ENCODE data around the gene LRRC45. TPM values are rescaled to one million over a fixed set of nuclear protein-coding genes. Genes with fewer than 3 reads are reported as not detected.

LRRC45 gene
- polyA plus RNA-seq, 1 experiment, result 3.4 TPM

DNA sequence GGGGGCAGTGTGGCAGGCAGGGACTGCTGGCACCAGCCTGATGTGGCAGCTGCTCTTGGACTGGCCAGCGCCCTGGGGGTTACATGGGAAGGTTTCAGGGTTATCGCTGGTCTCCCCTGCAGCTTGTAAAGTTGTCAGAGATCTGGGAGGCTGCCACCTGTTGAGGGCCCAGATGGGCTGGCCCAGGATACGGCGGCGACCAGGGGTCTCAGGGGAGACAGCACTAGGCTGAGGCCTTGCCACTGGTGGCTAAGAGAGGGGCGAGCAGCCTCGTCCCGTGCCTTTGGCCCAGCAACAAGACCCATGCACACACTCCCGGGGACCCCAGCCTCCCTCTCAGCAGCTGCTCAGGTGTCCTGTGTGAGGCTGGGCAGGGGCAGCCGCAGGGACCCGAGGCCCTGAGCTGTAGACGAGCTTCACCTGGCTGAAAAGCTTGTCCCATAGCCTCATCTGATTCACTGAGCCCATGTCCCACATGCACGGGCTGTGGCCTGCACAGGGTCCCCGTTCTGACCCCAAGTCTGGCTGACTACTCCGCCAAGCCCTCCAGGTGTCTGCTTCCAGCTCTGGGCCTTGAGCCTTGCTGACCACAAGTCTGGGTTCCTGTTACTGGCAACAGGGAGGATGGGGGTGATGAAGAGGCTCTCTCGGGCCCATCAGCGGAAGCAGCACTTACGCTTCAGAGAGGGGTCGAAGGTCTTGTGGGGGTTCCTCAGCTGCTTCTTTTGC, 36.3 kb downstream of the LRRC45 start:
- Histone ChIP-seq H3K4me3 (ENCODE audit: low read depth, low read length) (no peak overlapping the region), H3K27me3 (ENCODE audit: control insufficient read depth, insufficient read depth, low read length) (no peaks in the 10 kb centered on the region), H3K9me3 (ENCODE audit: control insufficient read depth, insufficient read depth, low read length) (no peaks in the 10 kb centered on the region; the same call in 1 of the 2 replicates), H3K27ac (ENCODE audit: low read depth, low read length) (no peak overlapping the region)
- DNase-seq (ENCODE audit: low read depth, low spot score), result no peak
- TF ChIP-seq, protein P1, sequence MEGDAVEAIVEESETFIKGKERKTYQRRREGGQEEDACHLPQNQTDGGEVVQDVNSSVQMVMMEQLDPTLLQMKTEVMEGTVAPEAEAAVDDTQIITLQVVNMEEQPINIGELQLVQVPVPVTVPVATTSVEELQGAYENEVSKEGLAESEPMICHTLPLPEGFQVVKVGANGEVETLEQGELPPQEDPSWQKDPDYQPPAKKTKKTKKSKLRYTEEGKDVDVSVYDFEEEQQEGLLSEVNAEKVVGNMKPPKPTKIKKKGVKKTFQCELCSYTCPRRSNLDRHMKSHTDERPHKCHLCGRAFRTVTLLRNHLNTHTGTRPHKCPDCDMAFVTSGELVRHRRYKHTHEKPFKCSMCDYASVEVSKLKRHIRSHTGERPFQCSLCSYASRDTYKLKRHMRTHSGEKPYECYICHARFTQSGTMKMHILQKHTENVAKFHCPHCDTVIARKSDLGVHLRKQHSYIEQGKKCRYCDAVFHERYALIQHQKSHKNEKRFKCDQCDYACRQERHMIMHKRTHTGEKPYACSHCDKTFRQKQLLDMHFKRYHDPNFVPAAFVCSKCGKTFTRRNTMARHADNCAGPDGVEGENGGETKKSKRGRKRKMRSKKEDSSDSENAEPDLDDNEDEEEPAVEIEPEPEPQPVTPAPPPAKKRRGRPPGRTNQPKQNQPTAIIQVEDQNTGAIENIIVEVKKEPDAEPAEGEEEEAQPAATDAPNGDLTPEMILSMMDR (IDR thresholded peaks at IDR 0.05; ENCODE audit: low read depth, low read length), result no peak
- ChIA-PET CTCF (no interaction called here), POLR2A (interaction anchor here (1.7 to 2.2 kb wide), 2 partner anchors 17 to 22 kb away, joined by 3 to 5 read pairs; partner anchors contain the start of gene DCXR)

DNA sequence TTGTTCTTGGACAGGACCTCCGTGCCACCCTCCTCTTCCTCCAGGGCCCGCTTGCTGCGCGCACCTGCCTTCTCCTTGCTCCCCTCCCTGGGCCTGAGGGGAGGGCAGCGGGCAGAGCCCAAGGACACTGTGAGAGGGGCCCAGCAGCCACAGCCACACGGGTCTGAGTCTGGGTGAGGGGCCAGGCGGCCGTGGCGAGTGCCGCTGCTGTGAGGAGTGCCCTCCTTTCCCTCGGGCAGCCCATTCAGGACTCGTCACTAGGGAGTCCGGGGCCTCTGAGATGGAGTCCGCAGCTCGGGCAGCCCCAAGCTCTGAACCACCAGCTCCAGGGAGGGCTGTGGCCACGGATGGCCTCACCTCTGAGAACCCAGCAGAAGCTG, 36.9 kb downstream of the LRRC45 start:
- Histone ChIP-seq H3K4me3 (ENCODE audit: low read depth, low read length) (no peak overlapping the region), H3K27me3 (ENCODE audit: control insufficient read depth, insufficient read depth, low read length) (no peaks in the 10 kb centered on the region), H3K9me3 (ENCODE audit: control insufficient read depth, insufficient read depth, low read length) (no peaks in the 10 kb centered on the region; the same call in 1 of the 2 replicates), H3K27ac (ENCODE audit: low read depth, low read length) (no peak overlapping the region)
- CTCF ChIA-PET, result no interaction called here
- POLR2A ChIA-PET, result interaction anchor here (1.7 to 2.2 kb wide), 2 partner anchors 17 to 22 kb away, joined by 3 to 5 read pairs; partner anchors contain the start of gene DCXR
- no peak for DNase-seq (ENCODE audit: low read depth, low spot score)
- TF ChIP-seq, protein P1 (IDR thresholded peaks at IDR 0.05; ENCODE audit: low read depth, low read length), result no peak

DNA sequence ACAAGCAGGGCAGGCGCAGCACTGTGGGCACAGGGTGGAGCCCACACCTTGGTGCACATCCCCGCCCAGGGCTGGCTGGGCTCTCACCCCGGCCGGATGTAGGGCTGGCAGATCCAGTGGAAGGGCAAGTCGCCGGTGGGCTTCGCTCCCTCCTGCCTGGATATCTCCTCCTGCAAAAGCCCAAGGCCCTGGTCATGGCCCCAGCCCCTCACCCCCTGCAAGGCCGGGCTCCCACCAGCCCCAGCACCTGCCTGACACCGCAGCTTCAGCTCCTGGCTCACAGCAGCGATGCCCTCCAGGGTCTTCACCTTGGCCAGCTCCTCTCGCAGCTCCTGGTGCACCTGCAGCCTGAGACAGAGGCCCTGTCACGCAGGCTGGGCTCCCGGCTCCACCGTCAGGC, 37.5 kb downstream of the LRRC45 start:
- TF ChIP-seq, protein P1 (IDR thresholded peaks at IDR 0.05; ENCODE audit: low read depth, low read length), result no peak
- H3K27ac ChIP-seq (ENCODE audit: low read depth, low read length), result no peak overlapping the region
- H3K27me3 ChIP-seq (ENCODE audit: control insufficient read depth, insufficient read depth, low read length), result no peaks in the 10 kb centered on the region
- H3K9me3 ChIP-seq (ENCODE audit: control insufficient read depth, insufficient read depth, low read length), result no peaks in the 10 kb centered on the region; the same call in 1 of the 2 replicates
- ChIA-PET POLR2A (interaction anchor here (0.7 to 2.2 kb wide), 3 partner anchors 16 to 38 kb away, joined by 3 to 5 read pairs (median 4); partner anchors contain the start of genes CENPX, DCXR and LRRC45), CTCF (no interaction called here)
- H3K4me3 ChIP-seq (ENCODE audit: low read depth, low read length), result no peak overlapping the region
- no peak for DNase-seq (ENCODE audit: low read depth, low spot score)

DNA sequence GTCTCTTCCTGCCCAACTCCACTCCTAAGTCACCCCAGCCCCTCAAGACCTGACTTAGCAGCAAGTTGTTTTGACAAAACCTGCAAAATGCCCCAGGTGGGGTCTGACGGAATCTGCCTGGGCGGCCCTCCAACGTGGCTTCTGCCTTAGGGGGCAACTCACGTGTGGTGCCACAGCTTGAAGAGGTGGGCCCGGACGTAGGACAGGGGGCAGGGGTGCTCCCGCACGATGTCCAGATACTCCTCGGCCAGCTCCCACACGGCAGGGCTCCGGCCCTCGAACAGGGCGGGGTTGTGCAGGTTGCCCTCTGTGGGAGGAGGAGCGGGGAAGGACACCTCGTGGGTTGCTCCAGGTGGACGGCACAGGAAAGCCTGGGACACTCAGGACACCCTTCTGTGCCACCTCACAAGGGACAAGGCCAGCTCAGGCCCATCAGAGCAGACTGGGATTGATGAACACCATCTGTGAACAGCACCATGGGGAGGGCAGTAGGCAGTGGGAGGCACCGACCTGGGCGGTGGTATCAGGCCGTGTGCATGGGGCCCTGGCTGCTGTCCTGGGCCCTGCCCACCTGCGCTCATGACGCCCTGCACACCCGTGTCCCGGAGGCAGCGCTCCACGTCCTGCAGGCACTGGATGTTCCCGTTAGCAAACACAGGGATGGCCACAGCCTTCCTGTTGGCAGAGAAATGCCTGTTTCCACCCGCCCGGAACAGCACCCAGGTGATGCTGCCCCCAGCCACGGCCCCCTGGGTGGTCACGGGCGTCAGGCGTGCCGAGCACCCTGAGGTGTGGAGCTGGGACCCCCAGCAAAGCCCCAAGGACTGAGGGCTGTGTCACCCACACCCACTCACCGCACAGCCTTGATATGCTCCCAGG, 38.2 kb downstream of the LRRC45 start:
- no peak for DNase-seq (ENCODE audit: low read depth, low spot score)
- no peaks in the 10 kb centered on the region; the same call in 1 of the 2 replicates for H3K9me3 ChIP-seq (ENCODE audit: control insufficient read depth, insufficient read depth, low read length)
- H3K4me3 ChIP-seq (ENCODE audit: low read depth, low read length), result no peak overlapping the region
- TF ChIP-seq, protein P1 (IDR thresholded peaks at IDR 0.05; ENCODE audit: low read depth, low read length), result no peak
- POLR2A ChIA-PET, result interaction anchor here (0.7 to 1.7 kb wide), 2 partner anchors 16 to 38 kb away, joined by 3 to 4 read pairs; partner anchors contain the start of genes CENPX and LRRC45
- CTCF ChIA-PET, result no interaction called here
- H3K27ac ChIP-seq (ENCODE audit: low read depth, low read length), result no peak overlapping the region
- H3K27me3 ChIP-seq (ENCODE audit: control insufficient read depth, insufficient read depth, low read length), result no peaks in the 10 kb centered on the region

All from AG04450 (cell line).